Lower lobe of right lung (tissue), 2 donors: ENCODE results near the gene ARSG. TPM values are rescaled to one million over a fixed set of nuclear protein-coding genes. Genes with fewer than 3 reads are reported as not detected.

Experiments
- ATAC-seq, 2 donors: fragments of 200-7000 bp; cut with Tn5 transposase; one replicate each; pipeline ENCODE4 v1.9.1; 2020 to 2022; ENCODE audit warnings: mild to moderate bottlenecking in 2 of 2, moderate library complexity in 2 of 2
- DNase-seq: peaks from one replicate; pipeline ENCODE4 v3.0.0-alpha.2; 2020
- H3K27ac ChIP-seq: fragments of 200-600 bp; one replicate; pipeline ENCODE4 v1.8.0; 2022
- H3K27me3 ChIP-seq: fragments of 200-600 bp; one replicate; pipeline ENCODE4 v1.8.0; 2022; ENCODE audit warnings: low read depth
- H3K36me3 ChIP-seq: fragments of 200-600 bp; one replicate; pipeline ENCODE4 v1.8.0; 2022; ENCODE audit warnings: mild to moderate bottlenecking
- H3K4me1 ChIP-seq: fragments of 200-600 bp; one replicate; pipeline ENCODE4 v1.8.0; 2022
- H3K4me3 ChIP-seq: fragments of 200-600 bp; one replicate; pipeline ENCODE4 v1.8.0; 2022; ENCODE audit warnings: mild to moderate bottlenecking
- H3K9me3 ChIP-seq: fragments of 200-600 bp; one replicate; pipeline ENCODE4 v1.8.0; 2022
- CTCF ChIP-seq: fragments of 200-600 bp; IDR thresholded peaks from one replicate; pipeline ENCODE4 v1.8.0; 2022; ENCODE audit warnings: antibody characterized with exemption, mild to moderate bottlenecking
- intact Hi-C: fragments of 100-400 bp; cut with DNase I; formaldehyde crosslinking; loops from one replicate; pipeline ENCODE4 v1.11.0; 2022
- total RNA-seq: library from RNA; stranded (reverse); fragmentation: NEBNext Ultra II Directional; extraction: Animal tissue kit (Norgen Biotek cat#: 25700); gene quantifications from one replicate; pipeline ENCODE4 v1.2.1, GENCODE V29; 2021
- donor health status: DM: no; HTN: yes; CAD: no; lungs with severe emphysema.

ARSG gene
- total RNA-seq, 1 donor from 2014 or later = 4.2 TPM

GRCh38 chr17:68298601-68299000 lies 7.3 kb downstream of the ARSG start:
- peaks cover 16% of the 10 kb centered on the region for H3K27me3 ChIP-seq
- ATAC-seq (no peak), DNase-seq (no peak)
- TF ChIP-seq CTCF = no peak
- no peak overlapping the region for H3K27ac ChIP-seq
- intact Hi-C loops = no loop called here
- no peak overlapping the region for H3K4me3 ChIP-seq
- H3K36me3 ChIP-seq = no peaks in the 10 kb centered on the region
- peaks cover 7% of the 10 kb centered on the region for H3K4me1 ChIP-seq
- H3K9me3 ChIP-seq = no peaks in the 10 kb centered on the region

- intact Hi-C loops = no loop called here
- H3K9me3 ChIP-seq = no peaks in the 10 kb centered on the region
- ATAC-seq (no peak), DNase-seq (no peak)
- H3K27ac ChIP-seq = no peak overlapping the region
- peaks cover 7% of the 10 kb centered on the region for H3K4me1 ChIP-seq
- no peak overlapping the region for H3K4me3 ChIP-seq
- no peaks in the 10 kb centered on the region for H3K36me3 ChIP-seq
- peaks cover 4% of the 10 kb centered on the region for H3K27me3 ChIP-seq
- no peak for TF ChIP-seq CTCF
Observed at GRCh38 chr17:68299817-68300216, 8.5 kb downstream of the ARSG start.

- Histone ChIP-seq H3K4me3 (no peak overlapping the region), H3K9me3 (no peaks in the 10 kb centered on the region), H3K4me1 (peaks cover 7% of the 10 kb centered on the region), H3K36me3 (no peaks in the 10 kb centered on the region), H3K27ac (no peak overlapping the region), H3K27me3 (no peaks in the 10 kb centered on the region)
- no peak for DNase-seq
- TF ChIP-seq CTCF = no peak
- no peak for ATAC-seq
- intact Hi-C loops = no loop called here
Observed at GRCh38 chr17:68301438-68301959, 10.2 kb downstream of the ARSG start.

- DNase-seq (no peak), ATAC-seq (no peak)
- Histone ChIP-seq H3K9me3 (no peaks in the 10 kb centered on the region), H3K36me3 (no peaks in the 10 kb centered on the region), H3K27ac (no peak overlapping the region), H3K4me3 (no peak overlapping the region), H3K27me3 (no peaks in the 10 kb centered on the region), H3K4me1 (peaks cover 7% of the 10 kb centered on the region)
- no peak for TF ChIP-seq CTCF
- intact Hi-C loops = no loop called here
Observed at GRCh38 chr17:68302066-68302564, 10.8 kb downstream of the ARSG start.

- H3K36me3 ChIP-seq = no peaks in the 10 kb centered on the region
- no peak for TF ChIP-seq CTCF
- no peaks in the 10 kb centered on the region for H3K27me3 ChIP-seq
- H3K27ac ChIP-seq = no peak overlapping the region
- no peaks in the 10 kb centered on the region for H3K9me3 ChIP-seq
- DNase-seq (no peak), ATAC-seq (no peak)
- peaks cover 2% of the 10 kb centered on the region for H3K4me1 ChIP-seq
- intact Hi-C loops = no loop called here
- H3K4me3 ChIP-seq = no peak overlapping the region
Observed at GRCh38 chr17:68302666-68303065, 11.4 kb downstream of the ARSG start.
